Ecto neural progenitor cell (in vitro differentiated cells): ENCODE results near the gene LRRC8B.

Experiments
- DNase-seq: peaks from one replicate; pipeline ENCODE4 v3.0.0-alpha.2; 2018; ENCODE audit warnings: low spot score

Gene LRRC8B

GRCh38 chr1:89635825-89636815, 111.5 kb downstream of the LRRC8B start:
- no peak for DNase-seq

- DNase-seq: no peak
Measured at GRCh38 chr1:89637496-89637895, 112.9 kb downstream of the LRRC8B start.

- no peak for DNase-seq
Measured at GRCh38 chr1:89640440-89640839, 115.8 kb downstream of the LRRC8B start.

GRCh38 chr1:89641781-89642180, 117.2 kb downstream of the LRRC8B start:
- no peak for DNase-seq

- no peak for DNase-seq
Measured at GRCh38 chr1:89643577-89643976, 118.9 kb downstream of the LRRC8B start.

- DNase-seq: no peak
Measured at GRCh38 chr1:89644119-89644814, 119.6 kb downstream of the LRRC8B start.

GRCh38 chr1:89646259-89646658, 121.6 kb downstream of the LRRC8B start:
- no peak for DNase-seq
